HepG2 (cell line): ENCODE measurements around the gene MAP2K7. TPM values are rescaled to one million over a fixed set of nuclear protein-coding genes. Genes with fewer than 3 reads are reported as not detected.

Experiments
- FOSL1 ChIP-seq: sonication (generic); formaldehyde crosslinking; IDR thresholded peaks from 2 replicates; pipeline ENCODE4 v1.9.0; 2021; ENCODE audit warnings: missing genetic modification reagents, borderline replicate concordance
- FOXA1 ChIP-seq, 2 experiments: fragments of 450-650 bp in 1 of 2; sonication (generic) in 1 of 2; formaldehyde crosslinking in 1 of 2; IDR thresholded peaks; 2 replicates each; pipeline versions ENCODE4 v1.4.0 to v1.6.1; 2016 to 2020; ENCODE audit warnings: missing genetic modification reagents in 1 of 2
- NFYC ChIP-seq: IDR thresholded peaks from 2 replicates; pipeline ENCODE4 v1.6.1; 2016; ENCODE audit warnings: missing genetic modification reagents, missing compliant biosample characterization
- RBFOX2 ChIP-seq: fragments of 200-400 bp; formaldehyde crosslinking; IDR thresholded peaks from 2 replicates; pipeline ENCODE4 v1.6.1; 2017; ENCODE audit warnings: low read depth, mild to moderate bottlenecking, low read length
- RELA ChIP-seq: sonication (generic); formaldehyde crosslinking; IDR thresholded peaks from 2 replicates; pipeline ENCODE4 v1.4.0; 2020; ENCODE audit warnings: missing genetic modification reagents
- ZBTB20 ChIP-seq: sonication (generic); formaldehyde crosslinking; IDR thresholded peaks from 2 replicates; pipeline ENCODE4 v1.8.1; 2023; ENCODE audit warnings: missing genetic modification reagents, low read depth, mild to moderate bottlenecking, borderline replicate concordance
- ZNF263 ChIP-seq: sonication (generic); formaldehyde crosslinking; IDR thresholded peaks from 2 replicates; pipeline ENCODE4 v1.4.0; 2020; ENCODE audit warnings: missing genetic modification reagents
- ZNF430 ChIP-seq: sonication (generic); formaldehyde crosslinking; IDR thresholded peaks from 2 replicates; pipeline ENCODE4 v1.9.0; 2021; ENCODE audit warnings: mild to moderate bottlenecking, missing genetic modification reagents
- ZNF546 ChIP-seq: sonication (generic); formaldehyde crosslinking; conservative IDR thresholded peaks from 2 replicates; pipeline ENCODE4 v1.8.1; 2023; ENCODE audit warnings: mild to moderate bottlenecking, missing genetic modification reagents
- ZNF598 ChIP-seq: sonication (generic); formaldehyde crosslinking; IDR thresholded peaks from 2 replicates; pipeline ENCODE4 v1.5.1; 2020; ENCODE audit warnings: mild to moderate bottlenecking, missing genetic modification reagents, borderline replicate concordance
- ZNF781 ChIP-seq: sonication (generic); formaldehyde crosslinking; IDR thresholded peaks from 2 replicates; pipeline ENCODE4 v1.5.1; 2020; ENCODE audit warnings: borderline replicate concordance, mild to moderate bottlenecking, missing genetic modification reagents; ENCODE audit errors: not compliant biosample characterization
- ZNF790 ChIP-seq: sonication (generic); formaldehyde crosslinking; IDR thresholded peaks from 2 replicates; pipeline ENCODE4 v1.8.0; 2022; ENCODE audit warnings: missing genetic modification reagents, mild to moderate bottlenecking, borderline replicate concordance
- ZNF879 ChIP-seq: sonication (generic); formaldehyde crosslinking; IDR thresholded peaks from 2 replicates; pipeline ENCODE4 v1.8.1; 2023; ENCODE audit warnings: missing genetic modification reagents
- polyA plus RNA-seq, 8 experiments: library from polyadenylated mRNA; depleted of rRNA in 3 of 8; stranded (reverse) in 7 of 8; unstranded in 1 of 8; fragments of >200 nt; fragmentation: Illumina TruSeq in 4 of 8; extraction: Trizol in 4 of 8; gene quantifications; 2 replicates each; pipeline versions ENCODE4 v1.2.1 to v1.2.3, GENCODE V29; 2011 to 2016; ENCODE audit warnings: low read depth in 4 of 8, missing spikeins in 1 of 8, mixed read lengths in 1 of 8; ENCODE audit not compliant: insufficient read depth in 1 of 8
- total RNA-seq, 5 experiments: library from RNA; depleted of rRNA; stranded (reverse); fragments of >200 nt; fragmentation: Illumina TruSeq; extraction: Trizol; gene quantifications; 2 replicates each; pipeline ENCODE4 v1.2.3, GENCODE V29; 2016; ENCODE audit warnings: low read depth in 1 of 5
- TF ChIP-seq, protein P1 (sequence below): sonication (generic); formaldehyde crosslinking; IDR thresholded peaks from 2 replicates; pipeline ENCODE4 v1.5.1; 2020; ENCODE audit warnings: mild to moderate bottlenecking, moderate library complexity, missing genetic modification reagents
- TF ChIP-seq, protein P2 (sequence below): IDR thresholded peaks from 2 replicates; pipeline ENCODE4 v1.6.1; 2016; ENCODE audit warnings: low read depth, borderline replicate concordance
- TF ChIP-seq, protein P3 (sequence below): sonication (generic); formaldehyde crosslinking; IDR thresholded peaks from 2 replicates; pipeline ENCODE4 v1.4.0; 2020; ENCODE audit warnings: missing genetic modification reagents
- TF ChIP-seq, protein P4 (sequence below): sonication (generic); formaldehyde crosslinking; IDR thresholded peaks from 2 replicates; pipeline ENCODE4 v1.8.0; 2022; ENCODE audit warnings: missing genetic modification reagents, low read depth, mild to moderate bottlenecking, borderline replicate concordance
- TF ChIP-seq, protein P5 (sequence below): sonication (generic); formaldehyde crosslinking; IDR thresholded peaks from 2 replicates; pipeline ENCODE4 v1.4.0; 2020; ENCODE audit warnings: missing genetic modification reagents, low read depth, mild to moderate bottlenecking, borderline replicate concordance
- TF ChIP-seq, protein P6 (sequence below): sonication (generic); formaldehyde crosslinking; IDR thresholded peaks from 2 replicates; pipeline ENCODE4 v1.5.0; 2020; ENCODE audit warnings: missing genetic modification reagents
- TF ChIP-seq, protein P7 (sequence below): sonication (generic); formaldehyde crosslinking; IDR thresholded peaks from 2 replicates; pipeline ENCODE4 v1.4.0; 2020; ENCODE audit warnings: mild to moderate bottlenecking, missing genetic modification reagents
- TF ChIP-seq, protein P8 (sequence below): IDR thresholded peaks from 2 replicates; pipeline ENCODE4 v1.6.1; 2016; ENCODE audit warnings: missing biosample characterization, missing genetic modification reagents, low read depth

MAP2K7 gene
- total and polyA plus RNA-seq, 2 of the 13 experiments (the other 11 are each of a cell fraction or from before 2014, with no cell fraction given) = 9.0 to 10.8 TPM

DNA sequence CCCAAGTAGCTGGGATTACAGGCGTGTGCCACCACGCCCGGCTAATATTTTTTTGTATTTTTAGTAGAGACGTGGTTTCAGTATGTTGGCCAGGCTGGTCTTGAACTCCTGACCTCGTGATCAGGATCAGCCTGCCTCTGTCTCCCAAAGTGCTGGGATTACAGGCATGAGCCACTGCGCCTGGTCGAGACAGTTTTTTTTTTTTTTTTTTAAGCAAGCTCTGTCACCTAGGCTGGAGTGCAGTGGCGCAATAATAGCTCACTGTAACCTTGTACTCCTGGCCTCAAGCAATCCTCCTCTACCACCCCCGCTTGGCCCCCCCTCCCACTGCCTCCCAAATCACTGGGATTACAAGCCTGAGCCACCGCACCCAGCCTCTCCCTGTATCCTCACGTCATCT, 6.4 kb upstream of the MAP2K7 start (continued):
- TF ChIP-seq, protein P1, sequence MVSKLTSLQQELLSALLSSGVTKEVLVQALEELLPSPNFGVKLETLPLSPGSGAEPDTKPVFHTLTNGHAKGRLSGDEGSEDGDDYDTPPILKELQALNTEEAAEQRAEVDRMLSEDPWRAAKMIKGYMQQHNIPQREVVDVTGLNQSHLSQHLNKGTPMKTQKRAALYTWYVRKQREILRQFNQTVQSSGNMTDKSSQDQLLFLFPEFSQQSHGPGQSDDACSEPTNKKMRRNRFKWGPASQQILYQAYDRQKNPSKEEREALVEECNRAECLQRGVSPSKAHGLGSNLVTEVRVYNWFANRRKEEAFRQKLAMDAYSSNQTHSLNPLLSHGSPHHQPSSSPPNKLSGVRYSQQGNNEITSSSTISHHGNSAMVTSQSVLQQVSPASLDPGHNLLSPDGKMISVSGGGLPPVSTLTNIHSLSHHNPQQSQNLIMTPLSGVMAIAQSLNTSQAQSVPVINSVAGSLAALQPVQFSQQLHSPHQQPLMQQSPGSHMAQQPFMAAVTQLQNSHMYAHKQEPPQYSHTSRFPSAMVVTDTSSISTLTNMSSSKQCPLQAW (CRISPR knock-in tag) = peak; percentile 55; the same call in 1 of the 2 replicates
- TF ChIP-seq, protein P2, sequence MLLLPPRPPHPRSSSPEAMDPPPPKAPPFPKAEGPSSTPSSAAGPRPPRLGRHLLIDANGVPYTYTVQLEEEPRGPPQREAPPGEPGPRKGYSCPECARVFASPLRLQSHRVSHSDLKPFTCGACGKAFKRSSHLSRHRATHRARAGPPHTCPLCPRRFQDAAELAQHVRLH (CRISPR knock-in tag) = peak; percentile 52; the same call in 1 of the 2 replicates
- no peak for TF ChIP-seq ZBTB20 (CRISPR knock-in tag)
- TF ChIP-seq ZNF598 (CRISPR knock-in tag) = no peak
- TF ChIP-seq FOXA1 (IDR thresholded peaks at IDR 0.05) = no peak
- TF ChIP-seq FOXA1 (CRISPR knock-in tag; IDR thresholded peaks at IDR 0.05) = no peak
- no peak for TF ChIP-seq ZNF879 (CRISPR knock-in tag)
- TF ChIP-seq FOSL1 (CRISPR knock-in tag) = no peak
- TF ChIP-seq ZNF781 (CRISPR knock-in tag) = no peak
- no peak for TF ChIP-seq ZNF430 (CRISPR knock-in tag)
- TF ChIP-seq, protein P3, sequence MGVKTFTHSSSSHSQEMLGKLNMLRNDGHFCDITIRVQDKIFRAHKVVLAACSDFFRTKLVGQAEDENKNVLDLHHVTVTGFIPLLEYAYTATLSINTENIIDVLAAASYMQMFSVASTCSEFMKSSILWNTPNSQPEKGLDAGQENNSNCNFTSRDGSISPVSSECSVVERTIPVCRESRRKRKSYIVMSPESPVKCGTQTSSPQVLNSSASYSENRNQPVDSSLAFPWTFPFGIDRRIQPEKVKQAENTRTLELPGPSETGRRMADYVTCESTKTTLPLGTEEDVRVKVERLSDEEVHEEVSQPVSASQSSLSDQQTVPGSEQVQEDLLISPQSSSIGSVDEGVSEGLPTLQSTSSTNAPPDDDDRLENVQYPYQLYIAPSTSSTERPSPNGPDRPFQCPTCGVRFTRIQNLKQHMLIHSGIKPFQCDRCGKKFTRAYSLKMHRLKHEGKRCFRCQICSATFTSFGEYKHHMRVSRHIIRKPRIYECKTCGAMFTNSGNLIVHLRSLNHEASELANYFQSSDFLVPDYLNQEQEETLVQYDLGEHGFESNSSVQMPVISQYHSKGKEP (CRISPR knock-in tag) = no peak
- no peak; the same call in 1 of the 2 replicates for TF ChIP-seq ZNF263 (CRISPR knock-in tag)
- TF ChIP-seq ZNF546 (CRISPR knock-in tag) = no peak
- TF ChIP-seq, protein P4, sequence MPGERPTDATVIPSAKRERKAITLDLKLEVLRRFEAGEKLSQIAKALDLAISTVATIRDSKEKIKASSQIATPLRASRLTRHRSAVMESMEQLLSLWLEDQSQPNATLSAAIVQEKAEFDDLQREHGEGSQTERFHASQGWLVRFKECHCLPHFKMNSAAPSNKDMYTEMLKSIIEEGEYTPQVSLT (CRISPR knock-in tag) = no peak
- TF ChIP-seq, protein P5, sequence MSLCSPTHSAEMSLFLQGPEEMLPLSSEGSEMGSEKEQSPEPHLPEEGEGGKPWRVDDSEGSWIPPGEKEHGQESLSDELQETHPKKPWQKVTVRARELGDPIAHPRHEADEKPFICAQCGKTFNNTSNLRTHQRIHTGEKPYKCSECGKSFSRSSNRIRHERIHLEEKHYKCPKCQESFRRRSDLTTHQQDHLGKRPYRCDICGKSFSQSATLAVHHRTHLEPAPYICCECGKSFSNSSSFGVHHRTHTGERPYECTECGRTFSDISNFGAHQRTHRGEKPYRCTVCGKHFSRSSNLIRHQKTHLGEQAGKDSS = no peak
- no peak for TF ChIP-seq RELA (CRISPR knock-in tag)
- TF ChIP-seq RBFOX2 = no peak
- TF ChIP-seq, protein P6, sequence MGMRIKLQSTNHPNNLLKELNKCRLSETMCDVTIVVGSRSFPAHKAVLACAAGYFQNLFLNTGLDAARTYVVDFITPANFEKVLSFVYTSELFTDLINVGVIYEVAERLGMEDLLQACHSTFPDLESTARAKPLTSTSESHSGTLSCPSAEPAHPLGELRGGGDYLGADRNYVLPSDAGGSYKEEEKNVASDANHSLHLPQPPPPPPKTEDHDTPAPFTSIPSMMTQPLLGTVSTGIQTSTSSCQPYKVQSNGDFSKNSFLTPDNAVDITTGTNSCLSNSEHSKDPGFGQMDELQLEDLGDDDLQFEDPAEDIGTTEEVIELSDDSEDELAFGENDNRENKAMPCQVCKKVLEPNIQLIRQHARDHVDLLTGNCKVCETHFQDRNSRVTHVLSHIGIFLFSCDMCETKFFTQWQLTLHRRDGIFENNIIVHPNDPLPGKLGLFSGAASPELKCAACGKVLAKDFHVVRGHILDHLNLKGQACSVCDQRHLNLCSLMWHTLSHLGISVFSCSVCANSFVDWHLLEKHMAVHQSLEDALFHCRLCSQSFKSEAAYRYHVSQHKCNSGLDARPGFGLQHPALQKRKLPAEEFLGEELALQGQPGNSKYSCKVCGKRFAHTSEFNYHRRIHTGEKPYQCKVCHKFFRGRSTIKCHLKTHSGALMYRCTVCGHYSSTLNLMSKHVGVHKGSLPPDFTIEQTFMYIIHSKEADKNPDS (CRISPR knock-in tag) = no peak
- no peak for TF ChIP-seq NFYC
- no peak for TF ChIP-seq ZNF790 (CRISPR knock-in tag)
- TF ChIP-seq, protein P7, sequence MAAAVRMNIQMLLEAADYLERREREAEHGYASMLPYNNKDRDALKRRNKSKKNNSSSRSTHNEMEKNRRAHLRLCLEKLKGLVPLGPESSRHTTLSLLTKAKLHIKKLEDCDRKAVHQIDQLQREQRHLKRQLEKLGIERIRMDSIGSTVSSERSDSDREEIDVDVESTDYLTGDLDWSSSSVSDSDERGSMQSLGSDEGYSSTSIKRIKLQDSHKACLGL = no peak
- TF ChIP-seq, protein P8, sequence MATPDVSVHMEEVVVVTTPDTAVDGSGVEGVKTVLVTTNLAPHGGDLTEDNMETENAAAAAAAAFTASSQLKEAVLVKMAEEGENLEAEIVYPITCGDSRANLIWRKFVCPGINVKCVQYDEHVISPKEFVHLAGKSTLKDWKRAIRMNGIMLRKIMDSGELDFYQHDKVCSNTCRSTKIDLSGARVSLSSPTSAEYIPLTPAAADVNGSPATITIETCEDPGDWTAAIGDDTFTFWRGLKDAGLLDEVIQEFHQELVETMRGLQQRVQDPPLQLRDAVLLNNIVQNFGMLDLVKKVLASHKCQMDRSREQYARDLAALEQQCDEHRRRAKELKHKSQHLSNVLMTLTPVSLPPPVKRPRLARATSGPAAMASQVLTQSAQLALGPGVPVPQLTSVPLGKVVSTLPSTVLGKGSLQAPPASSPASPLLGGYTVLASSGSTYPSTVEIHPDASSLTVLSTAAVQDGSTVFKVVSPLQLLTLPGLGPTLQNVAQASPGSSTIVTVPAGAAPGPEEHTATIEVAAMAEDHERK (CRISPR knock-in tag) = no peak
